Ovary (tissue), 9 donors: Measurements from ENCODE around the gene TASP1. TPM values are rescaled to one million over a fixed set of nuclear protein-coding genes. Genes with fewer than 3 reads are reported as not detected.

Experiments used
- DNase-seq, 5 donors: peaks; one replicate each; pipeline ENCODE4 v3.0.0-alpha.2; 2019 to 2020
- H3K27ac ChIP-seq, 2 donors: fragments of 200-600 bp; one replicate each; pipeline versions ENCODE4 v1.5.1 to v1.8.0; 2019 to 2022
- H3K27me3 ChIP-seq: fragments of 200-600 bp; one replicate; pipeline ENCODE4 v1.8.0; 2022
- H3K36me3 ChIP-seq: fragments of 200-600 bp; sonication (generic); one replicate; pipeline ENCODE4 v1.5.1; 2019
- H3K4me1 ChIP-seq: one replicate; pipeline ENCODE4 v1.8.1; 2013; ENCODE audit warnings: mild to moderate bottlenecking, moderate library complexity; ENCODE audit not compliant: insufficient read depth
- H3K4me3 ChIP-seq: fragments of 200-600 bp; sonication (generic); one replicate; pipeline ENCODE4 v1.5.1; 2017
- H3K9me3 ChIP-seq, 2 donors: fragments of 200-600 bp in 1 of 2; sonication (generic) in 1 of 2; one replicate each; pipeline versions ENCODE4 v1.5.1 to v1.8.1; 2013 to 2019; ENCODE audit warnings: mild to moderate bottlenecking in 1 of 2, moderate library complexity in 1 of 2
- CTCF ChIP-seq, 3 donors: fragments of 450-650 bp in 2 of 3; fragments of 200-600 bp in 1 of 3; IDR thresholded peaks; one replicate each; pipeline versions ENCODE4 v1.5.1 to v1.8.0; 2016 to 2022; ENCODE audit warnings: antibody characterized with exemption in 3 of 3, mild to moderate bottlenecking in 1 of 3
- EP300 ChIP-seq: sonication (generic); formaldehyde crosslinking; IDR thresholded peaks from one replicate; pipeline ENCODE4 v1.6.1; 2017; ENCODE audit warnings: antibody characterized with exemption
- POLR2A ChIP-seq: fragments of 450-650 bp; IDR thresholded peaks from one replicate; pipeline ENCODE4 v1.6.1; 2017; ENCODE audit warnings: antibody characterized with exemption, mild to moderate bottlenecking, moderate library complexity
- WGBS, 3 donors: extraction: QIAGEN DNeasy Blood & Tissue Kit in 1 of 3; methylation state at CpG; one replicate each; pipeline versions ENCODE4 v1.1.5 to v1.1.7; 2013 to 2017; 5-methylcytosine and 5-hydroxymethylcytosine counted together
- intact Hi-C, 4 donors: fragments of 100-400 bp; cut with DNase I; formaldehyde crosslinking; loops; one replicate each; pipeline versions ENCODE4 v1.11.0 to v1.15.1; 2022 to 2023
- polyA plus RNA-seq, 2 donors: library from polyadenylated mRNA; stranded (reverse); fragments of 200-250 nt in 1 of 2; fragments of 350-450 nt in 1 of 2; fragmentation: Illumina TruSeq in 1 of 2; extraction: RNeasy Lipid Tissue Mini Kit (QIAGEN cat#74804) in 1 of 2; gene quantifications; one replicate each; pipeline ENCODE4 v1.2.3, GENCODE V29; 2013 to 2014
- total RNA-seq, 7 donors: library from RNA; depleted of rRNA in 2 of 7; stranded (reverse); fragments of >200 nt in 2 of 7; fragmentation: NEBNext Ultra II Directional in 3 of 7; extraction: Animal tissue kit (Norgen Biotek cat#: 25700) in 3 of 7; gene quantifications; one replicate each; pipeline versions ENCODE4 v1.1.0 to v1.2.4, GENCODE V29; 2016 to 2023
- donor health status: DM: no; HTN: no; CAD: no; lungs with moderate emphysema.
- donor health status: DM: no; HTN: no; CAD: no.
- donor health status: Bipolar disorder and iron deficiency.
- donor health status: DM: yes; HTN: yes; CAD: no.
- donor health status: DM: no; HTN: no; CAD: no.
- donor health status: DM: yes; HTN: yes; CAD: no.

TASP1 gene
- total and polyA plus RNA-seq, 9 donors: 6.4 to 16.5 (median 13.2) TPM

- Histone ChIP-seq H3K27me3 (no peaks in the 10 kb centered on the region), H3K36me3 (no peaks in the 10 kb centered on the region), H3K4me1 (no peaks in the 10 kb centered on the region), H3K9me3 (peaks cover 0 to 3% of the 10 kb centered on the region in 2 donors), H3K4me3 (no peak overlapping the region), H3K27ac (no peak overlapping the region)
- WGBS, 3 donors: 84 to 85% (median 85%) methylated on average over 4 of the region's 4 CpGs
- intact Hi-C loops: no loop called here
- no peak for DNase-seq
- TF ChIP-seq EP300 (no peak), CTCF (IDR thresholded peaks at IDR 0.05) (no peak), POLR2A (no peak)
These were observed 113.3 kb downstream of the TASP1 start for GRCh38 chr20:13525225-13525940.

GRCh38 chr20:13524339-13524738 lies 114.4 kb downstream of the TASP1 start:
- intact Hi-C loops: no loop called here
- Histone ChIP-seq H3K27ac (no peak overlapping the region), H3K4me3 (no peak overlapping the region), H3K27me3 (no peaks in the 10 kb centered on the region), H3K9me3 (peaks cover 0 to 3% of the 10 kb centered on the region in 2 donors), H3K36me3 (no peaks in the 10 kb centered on the region), H3K4me1 (no peaks in the 10 kb centered on the region)
- TF ChIP-seq EP300 (no peak), POLR2A (no peak), CTCF (IDR thresholded peaks at IDR 0.05) (no peak)
- no peak for DNase-seq
- WGBS, 3 donors: 93 to 96% (median 94%) methylated on average over 1 of the region's 1 CpG

GRCh38 chr20:13517831-13518230 lies 120.9 kb downstream of the TASP1 start:
- TF ChIP-seq EP300 (no peak), POLR2A (no peak), CTCF (IDR thresholded peaks at IDR 0.05) (no peak)
- H3K4me1 ChIP-seq: no peaks in the 10 kb centered on the region
- peaks cover 0 to 3% of the 10 kb centered on the region in 2 donors for H3K9me3 ChIP-seq
- no peak overlapping the region for H3K4me3 ChIP-seq
- no peak for DNase-seq
- intact Hi-C loops: no loop called here
- no peaks in the 10 kb centered on the region for H3K36me3 ChIP-seq
- H3K27ac ChIP-seq: no peak overlapping the region
- H3K27me3 ChIP-seq: no peaks in the 10 kb centered on the region

DNA sequence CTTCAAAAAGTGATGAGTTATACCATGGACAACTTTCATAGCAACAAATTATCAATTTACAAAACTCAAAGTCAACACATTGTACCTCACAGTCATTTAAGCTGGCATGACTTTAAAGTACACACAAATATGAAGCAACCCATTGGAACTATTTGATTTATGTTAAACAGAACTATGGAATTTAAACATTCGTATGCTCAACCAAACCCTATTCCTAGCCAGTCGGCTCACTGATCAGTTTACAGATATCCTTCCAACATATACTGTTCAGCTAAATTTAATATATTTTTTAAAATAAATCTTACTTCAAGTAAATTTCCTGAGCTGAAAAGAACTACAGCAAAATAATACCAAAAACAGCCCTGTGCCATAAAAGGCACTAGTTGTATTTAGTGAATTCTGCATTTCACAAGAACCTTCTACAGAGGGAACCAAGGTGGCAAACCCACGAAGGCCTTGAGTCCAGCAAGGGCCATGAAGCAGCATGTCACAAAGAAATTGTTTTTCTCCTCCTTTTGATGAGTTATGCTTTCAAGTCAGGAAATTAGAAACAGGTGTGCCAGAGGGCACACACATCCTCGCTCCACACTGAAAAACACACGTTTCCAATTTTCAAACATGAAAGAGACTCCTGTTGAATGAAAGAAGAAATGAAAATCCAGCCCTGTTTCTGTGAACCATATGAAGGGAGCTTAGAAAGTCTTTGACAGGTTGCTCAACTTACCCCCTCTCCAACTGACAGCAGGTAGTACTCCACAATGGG lies 122.8 kb downstream of the TASP1 start:
- WGBS, 3 donors: 81 to 89% (median 88%) methylated on average over 5 of the region's 5 CpGs
- Histone ChIP-seq H3K4me1 (no peaks in the 10 kb centered on the region), H3K9me3 (no peaks in the 10 kb centered on the region), H3K27ac (no peak overlapping the region), H3K36me3 (no peaks in the 10 kb centered on the region), H3K27me3 (no peaks in the 10 kb centered on the region), H3K4me3 (no peak overlapping the region)
- TF ChIP-seq POLR2A (no peak), EP300 (no peak), CTCF (IDR thresholded peaks at IDR 0.05) (no peak)
- no peak for DNase-seq
- intact Hi-C loops: no loop called here
